ENCODE results near the gene CNTFR.
"Not testable (repeated sequence)": the region's sequence is repeated elsewhere in the genome, so short reads cannot be mapped to it uniquely, and the experiment has no call there.

The CNTFR gene

GRCh38 chr9:34589636-34590380, at the start of gene CNTFR:
Gene CNTFR, minus strand, starts transcription at chr9:34589724. Its CDS starts 20,743 bp downstream, at chr9:34568981.
- DNase-seq (ENCODE audit: low read depth) = no peak

GRCh38 chr9:34639322-34639721, 49.8 kb upstream of the CNTFR start:
- DNase-seq (ENCODE audit: low read depth) = not testable (repeated sequence)

- DNase-seq (ENCODE audit: low read depth) = no peak
Observed at GRCh38 chr9:34638138-34638445, 48.6 kb upstream of the CNTFR start.

GRCh38 chr9:34637356-34638137, 48.0 kb upstream of the CNTFR start, which contains the start of gene SIGMAR1:
Gene SIGMAR1, minus strand, starts transcription at chr9:34637787. Its CDS starts 90 bp downstream, at chr9:34637697.
- DNase-seq (ENCODE audit: low read depth) = peak; percentile 89

GRCh38 chr9:34636791-34637355, 47.3 kb upstream of the CNTFR start:
- no peak for DNase-seq (ENCODE audit: low read depth)

- DNase-seq (ENCODE audit: low read depth) = no peak
Observed at GRCh38 chr9:34635556-34635955, 46.0 kb upstream of the CNTFR start.

- DNase-seq (ENCODE audit: low read depth) = no peak
Observed at GRCh38 chr9:34634551-34635248, 45.2 kb upstream of the CNTFR start.

GRCh38 chr9:34633851-34634550, 44.5 kb upstream of the CNTFR start:
- peak; percentile 60 for DNase-seq (ENCODE audit: low read depth)

- no peak for DNase-seq (ENCODE audit: low read depth)
Observed at GRCh38 chr9:34633166-34633565, 43.6 kb upstream of the CNTFR start.

- no peak for DNase-seq (ENCODE audit: low read depth)
Observed at GRCh38 chr9:34630402-34631154, 41.1 kb upstream of the CNTFR start.

GRCh38 chr9:34629491-34629808, 39.9 kb upstream of the CNTFR start:
- DNase-seq (ENCODE audit: low read depth) = no peak

- DNase-seq (ENCODE audit: low read depth) = peak; percentile 38
Observed at GRCh38 chr9:34628656-34629490, 39.3 kb upstream of the CNTFR start, which contains the start of gene ARID3C. Gene ARID3C, minus strand, starts transcription at chr9:34629066. Its CDS starts 1,052 bp downstream, at chr9:34628014.

GRCh38 chr9:34627716-34628655, 38.5 kb upstream of the CNTFR start:
- DNase-seq (ENCODE audit: low read depth) = no peak

- no peak for DNase-seq (ENCODE audit: low read depth)
Observed at GRCh38 chr9:34625186-34625486, 35.6 kb upstream of the CNTFR start.

- no peak for DNase-seq (ENCODE audit: low read depth)
Observed at GRCh38 chr9:34624475-34625185, 35.1 kb upstream of the CNTFR start.

GRCh38 chr9:34623374-34624235, 34.1 kb upstream of the CNTFR start:
- DNase-seq (ENCODE audit: low read depth) = no peak
